Measurements from ENCODE around the gene TOP2B. TPM values are rescaled to one million over a fixed set of nuclear protein-coding genes. Genes with fewer than 3 reads are reported as not detected.

Gene TOP2B
- total and polyA plus RNA-seq, 4 donors: 32.7 to 260 (median 56.2) TPM

DNA sequence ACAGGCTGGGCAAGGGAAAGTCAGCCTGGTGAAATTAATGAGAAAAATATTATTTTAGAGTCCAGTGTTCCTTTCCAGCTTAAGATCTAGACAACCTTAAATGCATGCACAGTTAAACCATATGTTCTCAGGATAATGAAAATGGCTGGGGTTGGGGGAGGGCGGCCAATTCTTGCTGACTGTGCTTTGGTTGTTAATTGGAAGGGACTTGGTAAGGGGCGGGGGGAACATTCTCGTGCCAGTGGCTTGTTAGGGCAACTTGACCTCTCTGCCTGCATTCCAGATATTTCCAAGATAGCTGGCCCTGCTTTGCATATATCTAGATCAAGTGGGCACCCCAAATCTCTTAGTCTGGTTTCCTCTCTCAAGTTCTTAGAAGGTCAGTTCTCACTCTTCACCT, 112.5 kb downstream of the TOP2B start:
- ATAC-seq (ENCODE audit: insufficient read depth, low FRiP score): no peak
- Histone ChIP-seq H3K27me3 (ENCODE audit: control insufficient read depth in 3 of 3, insufficient read depth in 3 of 3, low read length in 2 of 3) (no peaks in the 10 kb centered on the region), H3K9ac (ENCODE audit: insufficient read depth in 1 of 2, low read length in 2 of 2) (no peak overlapping the region), H3K36me3 (ENCODE audit: control insufficient read depth in 4 of 4, insufficient read depth in 4 of 4, low read length in 4 of 4) (peaks cover 0 to 4% (median 0%) of the 10 kb centered on the region in 4 donors), H3K4me1 (ENCODE audit: control insufficient read depth in 5 of 5, insufficient read depth in 5 of 5, low read length in 5 of 5) (peaks cover under 1 to 21% (median 18%) of the 10 kb centered on the region in 5 donors), H3K4me3 (no peak overlapping the region), H3K27ac (ENCODE audit: low read depth in 1 of 2, low read length in 1 of 2) (no peak overlapping the region), H3K9me3 (ENCODE audit: control insufficient read depth in 4 of 4, insufficient read depth in 3 of 4, low read length in 3 of 4) (no peaks in the 10 kb centered on the region)
- TF ChIP-seq, protein P1, sequence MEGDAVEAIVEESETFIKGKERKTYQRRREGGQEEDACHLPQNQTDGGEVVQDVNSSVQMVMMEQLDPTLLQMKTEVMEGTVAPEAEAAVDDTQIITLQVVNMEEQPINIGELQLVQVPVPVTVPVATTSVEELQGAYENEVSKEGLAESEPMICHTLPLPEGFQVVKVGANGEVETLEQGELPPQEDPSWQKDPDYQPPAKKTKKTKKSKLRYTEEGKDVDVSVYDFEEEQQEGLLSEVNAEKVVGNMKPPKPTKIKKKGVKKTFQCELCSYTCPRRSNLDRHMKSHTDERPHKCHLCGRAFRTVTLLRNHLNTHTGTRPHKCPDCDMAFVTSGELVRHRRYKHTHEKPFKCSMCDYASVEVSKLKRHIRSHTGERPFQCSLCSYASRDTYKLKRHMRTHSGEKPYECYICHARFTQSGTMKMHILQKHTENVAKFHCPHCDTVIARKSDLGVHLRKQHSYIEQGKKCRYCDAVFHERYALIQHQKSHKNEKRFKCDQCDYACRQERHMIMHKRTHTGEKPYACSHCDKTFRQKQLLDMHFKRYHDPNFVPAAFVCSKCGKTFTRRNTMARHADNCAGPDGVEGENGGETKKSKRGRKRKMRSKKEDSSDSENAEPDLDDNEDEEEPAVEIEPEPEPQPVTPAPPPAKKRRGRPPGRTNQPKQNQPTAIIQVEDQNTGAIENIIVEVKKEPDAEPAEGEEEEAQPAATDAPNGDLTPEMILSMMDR (IDR thresholded peaks at IDR 0.05; ENCODE audit: control extremely low read depth, extremely low read depth): no peak
- WGBS, 2 donors: 91 to 93% methylated on average over 3 of the region's 3 CpGs
- no peak for DNase-seq

DNA sequence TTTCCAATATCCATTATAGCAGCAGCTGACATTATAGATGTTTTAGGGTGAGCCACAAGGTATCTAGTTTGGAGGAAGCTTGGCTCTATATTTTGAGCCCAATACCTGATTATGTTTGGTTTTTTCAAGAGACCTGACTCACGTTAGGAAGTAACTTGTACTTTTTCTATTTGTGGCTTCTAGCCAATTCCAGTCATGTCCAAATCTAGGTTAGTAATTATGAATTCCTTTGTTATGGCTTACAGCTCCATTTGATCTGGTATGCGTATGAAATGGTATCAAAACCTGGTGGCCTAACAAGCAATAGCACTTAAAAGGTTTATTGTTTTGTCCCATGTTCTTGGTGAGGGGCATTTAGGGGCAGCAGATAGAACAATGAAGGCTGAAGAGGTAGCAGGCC, 115.9 kb downstream of the TOP2B start:
- peaks cover 0 to 3% (median 0%) of the 10 kb centered on the region in 5 donors for H3K4me1 ChIP-seq (ENCODE audit: control insufficient read depth in 5 of 5, insufficient read depth in 5 of 5, low read length in 5 of 5)
- no peaks in the 10 kb centered on the region for H3K9me3 ChIP-seq (ENCODE audit: control insufficient read depth in 4 of 4, insufficient read depth in 3 of 4, low read length in 3 of 4)
- no peak overlapping the region for H3K27ac ChIP-seq (ENCODE audit: low read depth in 1 of 2, low read length in 1 of 2)
- 64 to 77% methylated on average over 2 of the region's 2 CpGs for WGBS, 2 donors
- TF ChIP-seq, protein P1 (IDR thresholded peaks at IDR 0.05; ENCODE audit: control extremely low read depth, extremely low read depth): no peak
- no peak overlapping the region for H3K4me3 ChIP-seq
- no peaks in the 10 kb centered on the region for H3K27me3 ChIP-seq (ENCODE audit: control insufficient read depth in 3 of 3, insufficient read depth in 3 of 3, low read length in 2 of 3)
- H3K36me3 ChIP-seq (ENCODE audit: control insufficient read depth in 4 of 4, insufficient read depth in 4 of 4, low read length in 4 of 4): no peaks in the 10 kb centered on the region
- H3K9ac ChIP-seq (ENCODE audit: insufficient read depth in 1 of 2, low read length in 2 of 2): no peak overlapping the region
- no peak for ATAC-seq (ENCODE audit: insufficient read depth, low FRiP score)
- no peak for DNase-seq

DNA sequence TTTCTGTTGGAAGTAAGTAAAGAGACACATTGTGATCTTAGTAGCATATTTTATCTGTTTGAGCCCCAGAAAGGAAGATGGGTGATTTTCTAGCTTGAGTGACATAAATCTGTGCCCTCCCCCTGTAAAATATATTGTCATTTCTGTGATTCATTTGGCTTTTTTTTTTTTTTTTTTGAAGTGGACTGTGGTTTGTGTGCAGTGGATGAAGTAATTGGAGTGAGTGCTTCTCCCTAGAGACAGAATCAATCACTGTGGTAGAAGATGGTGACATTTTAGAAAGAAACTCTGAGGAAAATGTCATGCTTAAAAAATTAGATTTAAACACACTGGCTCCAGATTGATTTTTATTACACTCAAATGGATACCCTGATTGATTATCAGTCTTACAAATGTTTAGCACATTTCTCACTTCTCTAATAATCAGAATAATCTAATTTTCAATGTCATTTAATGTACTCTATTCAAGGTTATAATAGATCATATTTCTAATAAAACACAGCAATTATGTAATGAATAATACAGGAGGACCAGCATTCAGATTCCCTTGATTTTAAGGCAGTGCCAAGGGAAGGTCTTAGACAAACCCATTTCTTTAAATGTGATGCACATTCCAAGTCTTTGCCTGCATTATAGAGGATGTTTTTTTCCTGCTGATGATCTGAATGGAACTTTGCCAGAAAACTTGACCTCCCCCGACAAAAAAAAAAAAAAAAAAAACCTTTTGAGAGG, 116.6 kb downstream of the TOP2B start:
- Histone ChIP-seq H3K9ac (ENCODE audit: insufficient read depth in 1 of 2, low read length in 2 of 2) (no peak overlapping the region), H3K27me3 (ENCODE audit: control insufficient read depth in 3 of 3, insufficient read depth in 3 of 3, low read length in 2 of 3) (no peaks in the 10 kb centered on the region), H3K4me1 (ENCODE audit: control insufficient read depth in 5 of 5, insufficient read depth in 5 of 5, low read length in 5 of 5) (peaks cover 0 to 4% (median 1%) of the 10 kb centered on the region in 5 donors), H3K9me3 (ENCODE audit: control insufficient read depth in 4 of 4, insufficient read depth in 3 of 4, low read length in 3 of 4) (no peaks in the 10 kb centered on the region), H3K27ac (ENCODE audit: low read depth in 1 of 2, low read length in 1 of 2) (no peak overlapping the region), H3K36me3 (ENCODE audit: control insufficient read depth in 4 of 4, insufficient read depth in 4 of 4, low read length in 4 of 4) (no peaks in the 10 kb centered on the region), H3K4me3 (no peak overlapping the region)
- WGBS, 2 donors: 49 to 54% methylated on average over 1 of the region's 1 CpG
- DNase-seq: no peak
- TF ChIP-seq, protein P1 (IDR thresholded peaks at IDR 0.05; ENCODE audit: control extremely low read depth, extremely low read depth): no peak
- no peak for ATAC-seq (ENCODE audit: insufficient read depth, low FRiP score)

Small RNAs within 50 kb of the gene (small RNA-seq; reads per million reads assigned to genes)
- gene CRIP1P2 (ENCODE audit: low replicate concordance) (not detected), gene RF01161 (ENCODE audit: low replicate concordance) (not detected), gene RF02271 (ENCODE audit: low replicate concordance) (not detected)

Other genes starting within 250 kb of the TOP2B start
- 10 to 100 TPM in 1 of 2 donors, 1 to 10 TPM in 1; 5.4 to 24.5 TPM for gene RARB, start 236.6 kb downstream of the TOP2B start, total RNA-seq
- 1 to 10 TPM; 1.5 to 2.8 TPM for gene RARB, start 236.6 kb downstream of the TOP2B start, polyA plus RNA-seq
- gene NGLY1, start 118.5 kb upstream of the TOP2B start, total RNA-seq: 10 to 100 TPM; 28.9 to 54.4 TPM
- 10 to 100 TPM; 19.1 to 35.7 TPM for gene NGLY1, start 118.5 kb upstream of the TOP2B start, polyA plus RNA-seq
- 1 to 10 TPM; 8.0 to 9.4 TPM for gene OXSM, start 125.2 kb upstream of the TOP2B start, total RNA-seq
- 10 to 100 TPM; 10.7 to 15.5 TPM for gene OXSM, start 125.2 kb upstream of the TOP2B start, polyA plus RNA-seq

Measured in lung (tissue), 13 donors.